Measurements from ENCODE around the gene AREG. TPM values are rescaled to one million over a fixed set of nuclear protein-coding genes. Genes with fewer than 3 reads are reported as not detected.

AREG gene
- total and polyA plus RNA-seq, 2 experiments from 2014 or later = 0.45 TPM; not detected in 1

GRCh38 chr4:74474345-74475090 lies 29.6 kb downstream of the AREG start (continued):
- TF ChIP-seq REST (IDR thresholded peaks at IDR 0.05; ENCODE audit: unreplicated experiment) (no peak), ZNF331 (CRISPR knock-in tag; IDR thresholded peaks at IDR 0.05; ENCODE audit: low read depth) (no peak), ETS1 (IDR thresholded peaks at IDR 0.05) (no peak), CTCF (conservative IDR thresholded peaks at IDR 0.05; ENCODE audit: low read depth in 2 of 2) (no peak), POLR2AphosphoS5 (IDR thresholded peaks at IDR 0.05; ENCODE audit: low read depth) (no peak), NANOG (IDR thresholded peaks at IDR 0.05; ENCODE audit: borderline replicate concordance) (no peak)

GRCh38 chr4:74475091-74475800 lies 30.3 kb downstream of the AREG start:
- Histone ChIP-seq H3K9me2 (ENCODE audit: insufficient read depth) (peaks cover 7% of the 10 kb centered on the region; the same call in 1 of the 2 replicates), H3K4me3 (no peak overlapping the region), H3K27me3 (ENCODE audit: insufficient read depth) (no peaks in the 10 kb centered on the region), H4K20me1 (replicated peaks; ENCODE audit: insufficient read depth) (no peaks in the 10 kb centered on the region), H3K4me2 (no peak overlapping the region), H3K36me3 (ENCODE audit: insufficient read depth) (no peaks in the 10 kb centered on the region), H3F3A (replicated peaks; ENCODE audit: low read depth) (no peaks in the 10 kb centered on the region), H3K4me1 (ENCODE audit: insufficient read depth) (no peaks in the 10 kb centered on the region), H3K79me2 (replicated peaks; ENCODE audit: insufficient read depth) (no peaks in the 10 kb centered on the region), H2AFZ (no peak overlapping the region; the same call in 1 of the 2 replicates), H3K27ac (ENCODE audit: low read depth) (no peak overlapping the region)
- DNase-seq (ENCODE audit: low spot score) = no peak
- H3K27me3 Mint-ChIP-seq (ENCODE audit: insufficient read depth, low read depth, poor library complexity) = no peaks in the 10 kb centered on the region
- H3K36me3 Mint-ChIP-seq (ENCODE audit: low read depth) = no peaks in the 10 kb centered on the region
- H3K9me3 Mint-ChIP-seq = no peaks in the 10 kb centered on the region
- no peak overlapping the region for H3K4me3 Mint-ChIP-seq
- no peak for ATAC-seq
- peaks cover 7% of the 10 kb centered on the region for H3K4me1 Mint-ChIP-seq
- no peak overlapping the region for H3K27ac Mint-ChIP-seq
- TF ChIP-seq ZNF462 (CRISPR knock-in tag; IDR thresholded peaks at IDR 0.05) (no peak), CREB1 (CRISPR knock-in tag; IDR thresholded peaks at IDR 0.05; ENCODE audit: low read depth) (no peak), ZNF114 (CRISPR knock-in tag; IDR thresholded peaks at IDR 0.05) (no peak), EZH2 (IDR thresholded peaks at IDR 0.05; ENCODE audit: low read depth, unreplicated experiment) (no peak)
